HG02870 (cell line): ENCODE results near the gene THAP5.
A peak's percentile ranks its signal among the peaks of the same experiment; 100 is the strongest.

Source experiments
- ATAC-seq: cut with Tn5 transposase; IDR thresholded peaks from one replicate; pipeline ENCODE4 v1.9.1; 2021; ENCODE audit warnings: mild to moderate bottlenecking, moderate library complexity; ENCODE audit not compliant: unreplicated experiment

The THAP5 gene, protein sequence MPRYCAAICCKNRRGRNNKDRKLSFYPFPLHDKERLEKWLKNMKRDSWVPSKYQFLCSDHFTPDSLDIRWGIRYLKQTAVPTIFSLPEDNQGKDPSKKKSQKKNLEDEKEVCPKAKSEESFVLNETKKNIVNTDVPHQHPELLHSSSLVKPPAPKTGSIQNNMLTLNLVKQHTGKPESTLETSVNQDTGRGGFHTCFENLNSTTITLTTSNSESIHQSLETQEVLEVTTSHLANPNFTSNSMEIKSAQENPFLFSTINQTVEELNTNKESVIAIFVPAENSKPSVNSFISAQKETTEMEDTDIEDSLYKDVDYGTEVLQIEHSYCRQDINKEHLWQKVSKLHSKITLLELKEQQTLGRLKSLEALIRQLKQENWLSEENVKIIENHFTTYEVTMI

DNA sequence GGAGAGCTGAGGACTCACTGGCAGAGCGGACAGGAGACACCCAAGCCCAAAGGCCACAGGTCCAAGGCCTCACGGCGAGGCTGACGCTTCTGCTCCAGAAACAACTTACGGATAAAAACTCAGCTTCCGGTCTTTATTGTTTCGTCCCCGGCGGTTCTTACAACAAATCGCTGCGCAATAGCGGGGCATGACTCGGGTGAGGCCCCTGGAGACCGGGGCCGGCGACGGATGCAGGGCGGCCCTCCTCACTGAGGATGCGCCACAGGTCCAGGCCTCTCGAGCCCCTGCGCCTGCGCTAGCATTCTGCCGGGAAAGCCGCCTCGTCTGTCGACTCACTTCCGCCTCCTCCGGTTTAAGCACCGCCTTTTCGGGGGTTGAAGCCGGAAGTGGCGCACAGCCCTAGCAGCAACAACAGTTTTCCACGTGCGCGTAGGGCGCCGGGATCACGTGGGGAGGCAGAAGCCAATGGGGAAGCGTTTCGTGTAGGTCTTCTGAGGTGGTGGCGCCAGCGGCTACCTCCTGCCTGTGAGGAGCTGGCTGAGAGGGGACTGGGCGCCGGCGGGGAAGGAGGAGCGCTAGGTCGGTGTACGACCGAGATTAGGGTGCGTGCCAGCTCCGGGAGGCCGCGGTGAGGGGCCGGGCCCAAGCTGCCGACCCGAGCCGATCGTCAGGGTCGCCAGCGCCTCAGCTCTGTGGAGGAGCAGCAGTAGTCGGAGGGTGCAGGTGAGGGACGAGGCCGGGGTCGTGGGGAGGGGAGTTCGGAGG lies at the start of gene THAP5, which contains the start of gene DNAJB9:
Gene THAP5 (minus strand): TSS at position 326 of the 765 bp plus-strand sequence. CDS start 137 bp downstream, at position 189.
Gene DNAJB9 (plus strand): TSS at position 494 of the 765 bp plus-strand sequence. CDS start 1,853 bp downstream, outside the sequence.
- ATAC-seq = peak; percentile 92

- no peak for ATAC-seq
Observed at GRCh38 chr7:108618056-108618455, 48.5 kb upstream of the THAP5 start.

- ATAC-seq = no peak
Observed at GRCh38 chr7:108614896-108615295, 45.4 kb upstream of the THAP5 start.

DNA sequence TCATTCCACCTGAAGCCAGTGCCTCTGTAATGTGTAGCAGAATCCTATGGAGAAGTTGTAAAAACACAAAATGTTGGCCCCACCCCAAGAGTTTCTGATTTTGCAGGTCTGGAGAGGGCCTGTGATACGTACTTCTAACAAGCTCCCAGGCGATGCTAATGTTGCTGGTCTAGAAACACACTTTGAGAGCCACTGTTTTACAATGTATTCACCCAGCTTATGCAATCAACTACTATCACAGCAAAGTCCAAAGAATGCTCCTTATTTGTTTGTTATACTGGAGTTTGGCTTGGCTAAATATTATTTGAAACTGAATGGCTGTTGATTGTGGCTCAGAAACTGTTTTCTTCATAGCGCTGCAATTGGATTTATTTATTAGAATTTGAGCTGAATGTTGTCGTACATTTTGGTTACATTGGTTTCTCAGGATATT lies 44.5 kb upstream of the THAP5 start:
- ATAC-seq = no peak

DNA sequence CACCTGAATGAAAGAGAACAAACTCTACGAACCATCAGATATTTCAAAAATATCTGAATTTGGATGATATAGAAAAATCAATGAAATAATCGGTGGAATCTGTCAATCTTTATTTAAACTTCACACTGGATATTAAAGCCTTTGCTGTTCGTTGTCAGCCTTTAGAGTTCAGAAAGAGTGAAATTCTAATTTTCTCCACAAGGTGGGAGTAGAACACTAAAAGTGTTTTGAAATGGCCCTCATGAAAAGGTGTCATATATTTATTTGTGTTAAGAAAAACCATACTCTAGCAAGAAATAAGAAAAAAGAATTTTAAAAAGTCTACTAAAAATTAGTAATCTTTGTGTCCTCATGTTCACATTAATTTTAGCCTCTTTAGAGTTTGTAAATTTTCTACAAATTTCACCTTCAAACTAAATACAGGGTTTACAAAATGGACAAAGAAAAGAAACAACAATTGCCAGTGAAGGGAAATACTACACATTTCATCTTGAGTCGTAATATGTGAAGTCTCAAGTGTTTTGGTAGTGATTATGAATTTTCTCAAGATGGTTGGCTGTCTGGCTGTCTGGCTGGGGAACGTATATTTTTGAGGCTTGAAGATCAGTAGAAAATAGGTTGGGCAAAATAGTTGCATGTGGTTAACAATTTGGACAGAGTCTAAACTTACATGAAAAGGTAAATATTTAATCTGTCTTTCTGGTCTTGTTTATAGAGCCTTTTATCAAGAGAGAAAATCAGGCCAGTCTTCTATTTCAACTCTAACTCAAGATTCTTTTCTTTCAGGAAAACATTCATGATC lies 43.8 kb upstream of the THAP5 start:
- peak; percentile 84 for ATAC-seq

- no peak for ATAC-seq
Observed at GRCh38 chr7:108611268-108611667, 41.8 kb upstream of the THAP5 start.

GRCh38 chr7:108609643-108610042 lies 40.1 kb upstream of the THAP5 start:
- no peak for ATAC-seq

DNA sequence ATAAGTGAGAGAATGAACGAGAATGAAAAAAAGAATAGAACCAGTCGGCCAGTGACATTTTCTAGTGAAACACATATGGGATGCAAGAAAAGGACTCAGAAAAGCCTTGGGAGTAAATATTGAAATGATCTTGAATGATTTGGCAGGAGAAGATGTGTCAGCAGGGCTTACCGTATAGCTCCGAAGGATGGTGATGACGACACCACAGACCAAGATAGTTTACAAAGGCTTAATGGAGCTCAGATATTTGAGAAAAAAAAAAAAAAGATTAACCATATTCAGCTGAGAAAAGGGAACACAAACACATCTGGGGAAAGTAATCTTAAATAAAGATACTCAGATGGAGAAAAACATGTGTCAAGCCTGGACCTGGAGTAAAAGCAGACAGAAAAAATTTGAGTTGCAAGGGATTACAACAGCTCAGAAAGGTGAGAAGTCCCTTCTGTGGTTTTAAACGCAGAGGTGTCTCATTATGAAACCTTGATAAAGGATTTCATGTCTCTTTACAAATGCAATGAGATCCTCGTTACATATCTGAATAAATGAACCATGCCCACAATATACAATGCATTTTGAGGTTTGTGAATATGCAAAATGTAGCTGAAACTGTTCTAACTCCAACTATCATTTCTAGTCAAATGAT lies 36.2 kb upstream of the THAP5 start:
- ATAC-seq = peak; percentile 64

DNA sequence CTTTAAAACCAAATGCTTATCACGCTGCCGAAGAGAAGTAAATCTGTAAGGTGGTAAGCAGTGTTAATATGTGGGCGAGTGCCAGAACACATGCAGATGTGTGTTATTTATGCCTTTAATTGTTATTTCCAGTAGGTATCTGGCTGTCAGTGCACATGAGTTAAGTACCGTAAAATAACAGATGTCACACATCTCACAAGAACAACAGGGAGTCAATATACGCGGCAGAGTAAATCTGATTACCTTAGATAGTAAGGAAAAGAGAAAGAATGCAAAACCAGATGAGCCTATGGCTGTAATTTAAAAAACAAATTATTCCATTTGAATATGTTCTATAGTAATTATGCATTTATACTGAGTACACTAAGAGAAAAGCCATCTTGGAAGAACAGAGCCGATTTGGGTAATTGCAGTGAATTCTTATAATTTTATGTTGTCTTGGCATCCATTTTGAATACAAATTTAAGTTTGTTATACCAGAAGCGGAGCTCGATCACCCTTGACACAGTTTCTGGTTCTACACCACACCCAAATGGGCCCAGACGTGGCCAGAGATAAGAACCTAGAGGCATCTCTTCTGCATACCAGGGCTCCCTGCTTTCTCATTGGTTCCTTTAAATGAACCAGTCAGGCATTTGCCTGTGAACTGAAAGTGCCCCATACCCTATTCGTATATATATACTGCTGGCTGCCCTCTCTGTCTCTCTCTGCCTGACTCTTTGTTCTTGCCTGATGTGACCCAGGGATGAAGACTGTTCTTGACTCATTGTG lies 35.0 kb upstream of the THAP5 start:
- ATAC-seq = no peak

- no peak for ATAC-seq
Observed at GRCh38 chr7:108603656-108604306, 34.3 kb upstream of the THAP5 start.

- ATAC-seq = no peak
Observed at GRCh38 chr7:108600399-108600798, 30.9 kb upstream of the THAP5 start.

DNA sequence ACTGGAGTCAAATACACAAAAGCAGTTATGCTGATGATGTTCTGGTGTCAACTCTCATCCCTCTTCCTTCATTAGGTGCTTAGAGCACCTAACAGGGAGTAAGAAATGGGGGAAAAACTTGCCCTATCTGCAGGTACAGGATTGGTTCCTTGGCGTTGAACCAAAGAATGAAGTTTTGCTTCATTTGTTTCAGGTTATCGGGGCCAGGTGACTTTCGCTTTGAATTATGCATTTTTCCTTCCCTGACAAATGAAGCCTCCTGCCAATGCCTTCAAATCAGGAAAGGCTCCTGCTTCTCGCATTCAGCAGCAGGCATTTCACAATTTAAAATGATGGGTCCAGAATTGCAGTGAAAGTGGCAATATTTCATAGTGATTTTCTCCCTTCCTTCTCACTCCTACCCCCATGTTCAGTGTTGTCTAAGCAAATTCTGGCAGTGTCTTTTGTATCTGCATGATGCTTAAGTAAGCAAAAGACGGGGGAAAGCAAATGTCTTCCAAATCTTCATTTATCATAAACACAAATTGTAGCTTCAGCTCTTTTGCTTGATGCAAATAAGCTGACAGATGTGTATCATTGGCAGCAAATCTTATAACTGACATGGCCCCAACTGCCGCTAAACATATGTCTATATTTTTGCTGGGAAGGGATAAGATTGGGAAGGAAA lies 29.5 kb upstream of the THAP5 start:
- ATAC-seq = no peak

- ATAC-seq = no peak
Observed at GRCh38 chr7:108598153-108598552, 28.6 kb upstream of the THAP5 start.

- ATAC-seq = peak; percentile 85
Observed at GRCh38 chr7:108596560-108596959, 27.1 kb upstream of the THAP5 start.

DNA sequence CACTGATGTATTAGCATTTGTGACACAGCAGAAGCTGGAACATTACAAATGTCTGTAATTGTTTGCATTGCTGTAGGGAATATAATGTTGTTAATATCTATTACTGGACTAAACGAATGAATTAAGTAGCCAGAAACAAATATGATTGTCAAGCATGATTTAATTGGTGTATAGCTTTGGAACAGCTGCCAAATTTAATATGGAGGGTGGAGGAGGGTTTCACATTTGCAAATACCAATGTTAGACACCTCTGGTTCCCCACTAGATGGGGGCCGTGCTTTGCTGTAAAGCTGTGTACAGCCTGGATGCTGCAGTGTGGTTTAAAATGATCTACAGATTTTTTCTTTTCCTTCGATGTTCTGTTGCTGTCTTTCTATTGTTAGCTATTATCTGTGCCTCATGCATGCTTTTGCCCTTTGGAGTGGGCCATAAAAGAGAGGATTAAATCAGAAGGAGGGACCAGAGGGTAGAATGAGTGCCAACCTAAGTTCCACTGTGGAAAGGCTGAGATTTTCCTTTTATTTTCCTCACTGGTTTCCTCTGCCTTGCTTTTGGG lies 23.2 kb upstream of the THAP5 start:
- no peak for ATAC-seq

DNA sequence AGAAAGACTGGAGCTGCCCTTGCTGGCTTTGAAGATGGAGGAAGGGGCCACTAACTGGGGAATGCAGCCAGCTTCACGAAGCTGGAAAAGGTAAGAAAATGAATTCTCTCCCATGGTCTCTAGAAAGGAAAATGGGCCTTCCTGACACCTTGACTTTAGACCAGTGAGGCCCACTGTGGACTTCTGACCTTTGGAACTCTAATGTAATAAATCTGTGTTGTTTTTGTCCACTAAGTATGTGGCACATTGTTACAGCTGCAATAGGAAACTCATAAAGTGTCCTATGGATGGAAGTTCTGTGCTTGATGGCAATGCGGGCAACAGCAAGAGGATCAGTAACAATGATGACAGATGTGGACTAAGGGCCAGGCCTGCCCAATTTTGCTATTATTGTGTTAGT lies 21.1 kb upstream of the THAP5 start:
- no peak for ATAC-seq

DNA sequence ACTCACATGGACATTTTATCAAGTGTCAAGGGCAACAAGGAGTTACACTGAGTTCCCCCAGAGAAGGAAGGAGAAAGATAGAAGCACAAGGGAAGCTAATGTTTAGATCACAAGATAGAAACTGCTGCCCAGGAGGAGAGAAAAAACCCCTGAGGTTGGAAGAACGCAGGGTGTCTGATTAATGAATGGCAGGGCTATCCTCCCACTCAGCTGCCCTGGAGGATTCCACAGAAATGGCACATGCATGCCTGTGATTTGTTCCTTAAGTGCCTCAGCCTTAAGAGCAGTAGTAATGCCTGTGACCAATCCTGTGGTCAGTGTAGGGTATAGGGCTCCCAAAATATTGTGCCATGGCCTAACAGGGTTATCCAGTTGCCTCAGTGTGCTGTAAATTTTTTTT lies 20.4 kb upstream of the THAP5 start:
- ATAC-seq = no peak

DNA sequence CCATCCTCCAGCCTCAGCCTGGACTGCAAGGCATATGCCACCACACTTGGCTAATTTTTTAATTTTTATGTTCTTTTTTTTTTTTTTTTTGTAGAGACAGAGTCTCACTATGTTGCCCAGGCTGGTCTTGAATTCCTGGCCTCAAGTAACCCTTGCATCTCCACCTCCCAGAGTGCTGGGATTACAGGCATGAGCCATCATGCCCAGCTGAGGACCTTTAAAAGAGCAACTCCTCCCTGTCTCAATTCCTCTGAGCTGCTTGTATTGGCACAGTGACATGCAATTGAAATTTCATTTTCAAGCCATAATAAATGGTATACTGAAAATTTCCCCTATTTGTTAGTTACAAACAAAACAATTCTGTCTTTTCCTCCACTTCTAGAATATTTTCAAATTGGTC lies 19.7 kb upstream of the THAP5 start:
- no peak for ATAC-seq
